GM12874 (cell line): ENCODE measurements around the gene ACKR2.

Source experiments
- CTCF ChIP-seq: IDR thresholded peaks from 2 replicates; pipeline ENCODE4 v1.5.1; 2011; ENCODE audit warnings: low read depth, mild to moderate bottlenecking, control low read depth, low read length, moderate library complexity; ENCODE audit not compliant: insufficient read depth

The ACKR2 gene

GRCh38 chr3:42868841-42869240 lies 59.6 kb downstream of the ACKR2 start:
- no peak for TF ChIP-seq CTCF

- no peak for TF ChIP-seq CTCF
These were observed 62.4 kb downstream of the ACKR2 start for GRCh38 chr3:42871592-42872196.

- no peak for TF ChIP-seq CTCF
These were observed 63.5 kb downstream of the ACKR2 start for GRCh38 chr3:42872718-42873117.

- no peak for TF ChIP-seq CTCF
These were observed 64.2 kb downstream of the ACKR2 start for GRCh38 chr3:42873221-42873982.

GRCh38 chr3:42874749-42875148 lies 65.5 kb downstream of the ACKR2 start:
- TF ChIP-seq CTCF: no peak

GRCh38 chr3:42875325-42876151 lies 66.3 kb downstream of the ACKR2 start, which contains the start of gene CYP8B1:
Gene CYP8B1 (minus strand): TSS chr3:42875879. CDS start chr3:42875816, 63 bp downstream.
- no peak for TF ChIP-seq CTCF

- no peak for TF ChIP-seq CTCF
These were observed 67.2 kb downstream of the ACKR2 start for GRCh38 chr3:42876401-42876800.
